HG03457 (cell line): ENCODE data around the gene WWC2.
"Not testable (repeated sequence)": the region's sequence is repeated elsewhere in the genome, so short reads cannot be mapped to it uniquely, and the experiment has no call there.

Source experiments
- ATAC-seq: cut with Tn5 transposase; IDR thresholded peaks from one replicate; pipeline ENCODE4 v1.9.1; 2021; ENCODE audit warnings: moderate number of reproducible peaks; ENCODE audit not compliant: unreplicated experiment

The WWC2 gene

DNA sequence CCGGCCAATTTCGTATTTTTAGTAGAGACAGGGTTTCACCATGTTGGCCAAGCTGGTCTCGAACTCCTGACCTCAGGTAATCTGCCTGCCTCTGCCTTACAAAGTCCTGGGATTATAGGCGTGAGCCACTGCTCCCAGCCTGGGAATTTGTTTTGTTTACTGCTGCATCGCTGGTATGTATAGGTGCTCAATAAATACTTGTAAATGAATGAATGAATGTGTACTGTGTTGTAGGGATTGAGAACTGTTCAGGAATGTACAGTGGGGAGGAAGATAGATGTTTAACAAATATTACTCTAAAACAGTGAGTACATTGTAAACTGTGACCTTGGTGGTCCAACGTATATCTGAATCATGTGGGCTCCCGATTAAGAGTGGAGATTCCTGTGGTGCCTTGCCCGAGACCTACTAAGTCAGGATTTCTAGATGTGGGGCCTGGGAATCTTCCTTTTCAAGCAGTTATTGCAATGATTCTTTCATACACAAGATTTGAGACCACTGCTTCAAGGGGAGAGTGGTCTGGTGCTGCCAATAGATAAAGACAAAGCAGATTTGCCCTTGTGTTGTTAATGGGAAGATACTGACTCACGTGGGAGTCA is 41.0 kb downstream of the WWC2 start:
- no peak for ATAC-seq

- no peak for ATAC-seq
These were observed 41.9 kb downstream of the WWC2 start for GRCh38 chr4:183140911-183141320.

DNA sequence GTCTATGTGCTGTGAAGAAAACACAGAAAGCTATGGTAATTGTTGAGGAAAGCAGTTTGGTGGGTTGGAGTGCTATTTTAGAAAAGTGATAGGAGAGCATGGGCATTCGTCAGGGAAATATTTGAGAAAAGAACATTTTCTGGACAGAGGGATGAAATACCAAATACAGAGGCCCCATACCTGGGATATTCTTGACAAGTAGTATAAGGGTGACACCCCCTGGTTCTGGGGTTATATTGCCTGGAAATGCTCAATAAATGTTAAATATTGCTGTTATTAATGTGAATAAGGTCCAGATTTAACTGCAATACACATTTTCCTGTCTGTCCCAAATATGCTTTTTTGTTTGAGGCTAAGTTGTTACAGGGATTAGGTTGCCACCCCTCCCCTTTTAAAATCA is 42.9 kb downstream of the WWC2 start:
- no peak for ATAC-seq

- ATAC-seq, result no peak
These were observed 43.8 kb downstream of the WWC2 start for GRCh38 chr4:183142571-183143550.

DNA sequence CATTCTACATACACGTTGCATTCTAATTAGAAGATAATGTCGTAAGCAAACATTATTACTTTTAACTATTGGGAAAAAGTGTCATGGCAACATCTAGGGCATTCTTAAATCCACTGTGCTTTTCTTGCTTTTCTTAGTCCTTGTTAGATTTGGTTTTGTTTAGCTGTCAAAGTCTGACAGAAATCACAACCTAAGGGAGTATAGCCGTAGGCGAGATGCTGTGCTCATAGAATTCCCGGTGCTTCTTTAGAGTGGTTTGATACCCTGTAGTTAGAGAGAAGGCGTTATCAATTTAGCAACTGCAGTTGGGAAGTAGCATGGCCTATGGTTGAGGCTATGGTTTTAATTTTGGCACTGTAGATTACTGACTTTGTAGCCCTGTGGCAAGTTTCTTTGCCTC is 45.7 kb downstream of the WWC2 start:
- no peak for ATAC-seq

DNA sequence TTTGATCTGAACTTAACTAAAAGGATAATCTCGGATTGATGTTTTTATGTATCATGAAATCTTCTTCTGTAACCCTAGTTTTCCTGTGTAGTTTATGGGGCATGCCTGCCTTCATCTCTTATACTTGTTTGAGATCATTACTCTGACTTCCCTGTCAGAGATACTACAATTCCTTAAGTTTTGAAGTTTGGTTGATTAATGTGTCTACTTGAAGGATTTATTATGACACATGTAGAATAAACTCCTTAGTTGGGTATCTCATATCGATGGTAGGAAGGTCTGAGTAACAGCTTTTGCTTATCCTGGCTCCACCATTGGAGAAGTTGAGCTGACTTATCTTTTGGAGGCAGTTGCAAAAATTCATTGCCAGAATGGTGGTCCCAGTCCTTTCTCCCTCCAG is 46.7 kb downstream of the WWC2 start:
- ATAC-seq, result no peak

GRCh38 chr4:183146478-183146877 is 47.4 kb downstream of the WWC2 start:
- no peak for ATAC-seq

DNA sequence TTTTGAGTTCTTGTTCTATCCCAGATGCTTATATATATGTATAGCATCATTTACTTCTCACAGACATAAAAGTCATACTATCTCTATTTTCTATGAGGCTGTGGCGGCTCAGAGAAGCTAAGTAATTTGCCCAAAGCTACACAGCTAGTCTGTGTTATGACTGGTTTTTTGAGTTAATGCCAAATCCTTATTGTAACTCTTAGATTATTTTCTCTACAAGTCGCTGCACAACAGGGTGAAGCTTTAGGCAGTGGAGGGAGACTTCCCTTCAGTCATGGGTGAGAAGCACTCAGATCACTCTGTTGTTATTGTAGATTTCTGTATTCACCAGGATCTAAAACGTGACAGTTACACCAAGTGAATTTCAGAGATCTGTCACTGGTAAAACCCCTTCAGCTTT is 48.1 kb downstream of the WWC2 start:
- ATAC-seq, result no peak

DNA sequence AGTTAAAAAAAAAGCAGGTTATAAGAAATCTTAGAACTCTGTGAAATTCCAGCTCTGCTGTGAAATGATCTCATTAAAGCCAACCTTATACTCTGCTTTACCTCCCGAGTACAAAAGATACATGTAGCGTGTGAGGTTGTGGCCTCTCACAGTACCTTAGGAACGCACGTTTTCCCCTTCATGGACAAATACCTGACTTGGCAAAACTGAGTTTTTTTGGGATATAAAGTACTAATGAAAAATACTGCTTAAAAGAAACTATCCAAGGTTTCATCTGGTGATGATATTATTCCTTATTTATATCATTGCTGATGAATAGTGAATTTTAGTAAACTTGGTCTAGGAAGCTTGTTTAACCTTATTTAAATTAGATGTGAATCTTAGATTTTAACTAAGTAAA is 48.9 kb downstream of the WWC2 start:
- no peak for ATAC-seq

DNA sequence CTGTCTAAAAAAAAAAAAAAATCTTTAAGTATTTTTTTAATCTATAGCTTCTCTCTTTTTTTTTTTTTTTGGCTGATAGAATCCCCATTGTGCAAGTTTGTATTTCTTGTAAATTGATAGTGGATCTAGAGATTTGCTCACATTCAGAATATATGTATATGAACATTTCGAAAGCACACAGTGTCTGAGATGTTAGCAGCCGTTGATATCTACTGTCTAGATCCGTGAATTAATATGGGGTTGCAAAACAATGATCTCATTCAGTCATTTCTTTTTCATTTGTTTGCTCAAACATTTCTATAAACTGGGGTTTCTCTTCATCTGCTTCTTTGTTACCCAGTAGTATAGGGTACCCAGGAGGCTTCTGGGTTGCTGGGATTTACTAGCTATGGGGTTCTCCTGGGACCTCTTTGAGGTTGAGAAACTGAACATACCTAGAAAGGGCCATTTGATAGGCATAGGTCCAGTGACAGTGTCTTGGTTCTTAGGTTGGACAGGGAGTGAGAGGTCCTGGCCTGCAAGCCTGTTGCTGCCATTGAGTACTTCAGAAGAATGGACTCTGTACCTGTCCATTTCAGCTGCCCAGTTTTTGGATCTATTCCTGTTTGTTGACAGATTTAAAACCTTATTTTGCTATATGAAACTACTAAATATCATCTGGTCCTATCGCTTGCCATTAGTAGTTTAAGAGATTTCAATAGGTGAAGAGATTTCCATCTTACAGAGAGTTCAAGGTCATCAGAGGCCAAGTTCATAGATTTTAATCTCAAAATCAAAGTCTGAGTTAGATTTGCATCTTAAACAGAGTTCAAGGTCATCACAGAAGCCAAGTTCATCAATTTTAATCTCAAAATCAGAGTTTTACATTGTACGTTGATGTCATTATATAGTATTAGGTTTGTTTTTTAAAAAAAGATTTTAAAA is 50.8 kb downstream of the WWC2 start:
- no peak for ATAC-seq

DNA sequence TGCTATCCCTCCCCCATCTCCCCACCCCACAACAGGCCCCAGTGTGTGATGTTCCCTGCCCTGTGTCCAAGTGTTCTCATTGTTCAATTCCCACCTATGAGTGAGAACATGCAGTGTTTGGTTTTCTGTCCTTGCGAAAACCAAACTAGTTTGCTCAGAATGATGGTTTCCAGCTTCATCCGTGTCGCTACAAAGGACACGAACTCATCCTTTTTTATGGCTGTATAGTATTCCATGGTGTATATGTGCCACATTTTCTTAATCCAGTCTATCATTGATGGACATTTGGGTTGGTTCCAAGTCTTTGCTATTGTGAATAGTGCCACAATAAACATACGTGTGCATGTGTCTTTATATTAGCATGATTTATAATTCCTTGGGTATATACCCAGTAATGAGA is 51.6 kb downstream of the WWC2 start:
- ATAC-seq, result not testable (repeated sequence)

DNA sequence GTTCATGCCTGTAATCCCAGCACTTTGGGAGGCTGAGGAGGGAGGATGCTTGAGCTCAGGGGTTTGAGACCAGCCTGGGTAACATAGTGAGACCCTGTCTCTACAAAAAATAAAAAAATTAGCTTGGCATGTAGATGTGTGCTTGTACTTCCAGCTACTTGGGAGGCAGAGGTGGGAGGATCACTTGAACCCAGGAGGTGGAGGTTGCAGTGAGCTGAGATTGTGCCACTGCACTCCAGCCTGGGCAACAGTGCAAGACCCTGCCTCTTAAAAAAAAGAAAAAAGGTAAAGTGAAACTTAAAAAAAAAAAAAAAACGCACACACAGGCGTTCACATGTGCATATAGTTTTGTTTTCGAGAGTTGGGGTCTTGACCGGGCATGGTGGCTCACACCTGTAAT is 53.2 kb downstream of the WWC2 start:
- ATAC-seq, result not testable (repeated sequence)

- ATAC-seq, result no peak
These were observed 54.3 kb downstream of the WWC2 start for GRCh38 chr4:183153190-183153916.

- no peak for ATAC-seq
These were observed 55.8 kb downstream of the WWC2 start for GRCh38 chr4:183154701-183155391.

GRCh38 chr4:183155450-183156184 is 56.6 kb downstream of the WWC2 start:
- no peak for ATAC-seq

- ATAC-seq, result no peak
These were observed 58.2 kb downstream of the WWC2 start for GRCh38 chr4:183157215-183157614.

DNA sequence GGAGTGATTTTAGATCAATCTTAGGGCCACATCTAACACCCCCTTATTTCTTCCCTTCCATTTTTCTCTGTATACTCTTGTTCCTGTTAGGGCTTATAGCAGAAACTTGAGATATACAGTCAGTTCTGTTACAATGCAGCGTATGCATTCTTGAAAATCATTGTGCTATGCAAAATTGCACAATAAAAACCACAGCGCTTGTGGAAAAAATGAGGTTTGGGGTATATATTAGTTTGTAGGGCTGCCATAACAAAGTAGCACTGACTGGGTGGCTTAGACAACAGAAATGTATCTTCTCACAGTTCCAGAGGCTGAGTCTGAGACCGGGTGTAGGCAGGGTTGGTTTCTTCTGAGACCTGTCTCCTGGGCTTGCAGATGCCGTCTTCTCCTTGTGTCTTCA is 59.0 kb downstream of the WWC2 start:
- ATAC-seq, result no peak

- ATAC-seq, result no peak
These were observed 62.6 kb downstream of the WWC2 start for GRCh38 chr4:183161630-183162029.

GRCh38 chr4:183163135-183163534 is 64.1 kb downstream of the WWC2 start:
- no peak for ATAC-seq
